T-helper 1 cell (primary cell): Measurements from ENCODE around the gene EYA3.
"Not testable (repeated sequence)": the region's sequence is repeated elsewhere in the genome, so short reads cannot be mapped to it uniquely, and the experiment has no call there.

ENCODE experiments used
- DNase-seq, 5 donors: peaks; one replicate each; pipeline ENCODE4 v3.0.0-alpha.2; 2012 to 2020

EYA3 gene

DNA sequence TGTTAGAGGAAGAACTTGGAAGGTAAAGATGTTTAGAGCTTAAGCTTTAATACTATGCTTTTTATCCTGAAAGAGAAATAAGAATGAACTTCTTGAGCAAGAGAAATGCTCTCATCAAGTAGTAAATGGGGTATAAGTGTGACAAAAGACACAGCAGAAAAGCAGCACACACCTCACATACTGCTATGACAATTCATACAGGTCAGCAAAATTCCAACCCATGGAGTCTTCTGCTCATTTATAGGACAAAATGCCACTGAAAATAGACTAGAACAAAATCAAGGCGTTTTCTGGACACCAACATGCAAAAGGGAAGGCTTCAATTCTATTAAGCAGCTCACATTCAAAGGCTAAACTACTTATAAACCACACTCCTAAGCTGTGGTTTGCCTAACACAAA, 61.2 kb downstream of the EYA3 start:
- no peak for DNase-seq

DNA sequence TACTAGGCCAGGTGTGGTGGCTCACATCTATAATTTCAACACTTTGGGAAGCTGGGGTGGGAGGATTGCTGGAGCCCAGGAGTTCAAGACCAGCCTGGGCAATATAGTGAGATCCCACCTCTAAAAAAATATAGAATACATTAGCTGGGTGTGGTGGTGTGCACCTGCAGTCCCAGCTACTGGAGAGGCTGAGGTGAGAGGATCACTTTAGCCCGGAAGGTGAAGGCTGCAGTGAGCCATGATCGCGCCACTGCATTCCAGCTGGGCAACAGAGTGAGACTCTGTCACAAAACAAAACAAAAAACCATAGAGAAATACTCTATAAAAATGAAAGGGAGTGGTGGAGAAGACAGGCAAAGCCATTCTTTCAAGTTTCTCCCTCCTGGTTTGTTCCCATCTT, 62.1 kb downstream of the EYA3 start:
- no peak for DNase-seq

DNA sequence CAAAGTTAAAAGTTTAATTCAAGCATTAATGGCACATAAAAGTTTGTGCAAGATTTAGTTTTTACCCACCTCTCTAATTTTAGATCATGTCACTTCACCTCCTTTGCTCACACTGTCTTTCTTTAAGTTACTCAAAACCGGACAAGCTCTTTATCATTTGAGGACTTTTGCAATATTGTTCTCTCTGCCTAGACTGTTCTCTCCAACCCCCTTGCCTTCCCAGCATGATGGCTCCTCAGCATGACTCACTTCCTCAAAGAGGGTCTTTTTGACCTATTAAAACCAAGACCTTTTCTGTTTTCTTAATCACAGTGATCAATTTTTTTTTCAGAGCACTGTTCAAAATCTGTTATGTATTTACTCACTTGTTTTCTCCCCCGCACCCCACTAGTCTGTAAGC, 67.3 kb downstream of the EYA3 start:
- no peak for DNase-seq

DNA sequence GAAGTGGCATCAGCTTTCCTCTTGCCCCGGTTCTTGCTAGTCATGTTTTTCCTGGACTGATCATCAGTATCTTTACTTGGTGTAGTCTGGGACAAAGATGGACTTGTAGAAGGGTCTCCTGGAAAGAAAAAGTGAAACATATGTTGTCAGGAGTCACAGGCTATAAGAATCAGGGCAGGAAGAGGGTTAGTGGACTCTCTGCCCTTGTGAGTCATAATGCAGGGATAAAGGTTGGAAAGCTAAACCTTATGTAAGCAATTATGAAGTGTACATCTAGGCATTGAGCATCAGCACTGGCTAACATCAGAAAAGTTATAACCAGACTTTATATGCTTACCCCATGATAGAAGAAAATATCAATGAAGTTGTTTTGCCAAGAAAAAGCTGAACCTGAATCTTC, 77.4 kb downstream of the EYA3 start:
- no peak for DNase-seq

DNA sequence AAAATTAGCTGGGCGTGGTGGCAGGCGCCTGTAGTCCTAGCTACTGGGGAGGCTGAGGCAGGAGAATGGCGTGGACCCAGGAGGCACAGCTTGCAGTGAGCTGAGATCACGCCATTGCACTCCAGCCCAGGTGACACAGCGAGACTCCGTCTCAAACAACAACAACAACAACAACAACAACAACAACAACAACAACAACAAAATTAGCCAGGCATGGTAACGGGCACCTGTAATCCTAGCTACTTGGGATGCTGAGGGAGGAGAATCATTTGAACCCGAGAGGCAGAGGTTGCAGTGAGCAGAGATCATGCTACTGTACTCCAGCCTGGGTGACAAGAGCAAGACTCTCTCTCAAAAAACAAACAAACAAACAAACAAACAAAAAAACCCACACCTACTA, 85.3 kb downstream of the EYA3 start:
- not testable (repeated sequence) for DNase-seq

DNA sequence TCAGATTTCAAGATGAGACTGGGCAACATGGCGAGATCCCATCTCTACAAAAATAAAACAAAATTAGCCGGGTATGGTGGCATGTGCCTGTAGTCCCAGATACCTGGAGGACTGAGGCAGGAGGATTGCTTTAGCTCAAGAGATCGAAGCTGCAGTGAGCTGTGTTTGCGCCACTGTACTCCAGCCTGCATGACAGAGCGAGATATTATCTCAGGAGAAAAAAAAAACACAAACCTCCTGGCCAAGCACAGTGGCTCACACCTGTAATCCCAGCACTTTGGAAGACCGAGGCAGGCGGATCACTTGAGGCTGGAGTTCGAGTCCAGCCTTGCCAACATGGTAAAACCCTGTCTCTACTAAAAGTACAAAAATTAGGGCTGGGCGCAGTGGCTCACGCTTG, 85.8 kb downstream of the EYA3 start:
- no peak for DNase-seq

DNA sequence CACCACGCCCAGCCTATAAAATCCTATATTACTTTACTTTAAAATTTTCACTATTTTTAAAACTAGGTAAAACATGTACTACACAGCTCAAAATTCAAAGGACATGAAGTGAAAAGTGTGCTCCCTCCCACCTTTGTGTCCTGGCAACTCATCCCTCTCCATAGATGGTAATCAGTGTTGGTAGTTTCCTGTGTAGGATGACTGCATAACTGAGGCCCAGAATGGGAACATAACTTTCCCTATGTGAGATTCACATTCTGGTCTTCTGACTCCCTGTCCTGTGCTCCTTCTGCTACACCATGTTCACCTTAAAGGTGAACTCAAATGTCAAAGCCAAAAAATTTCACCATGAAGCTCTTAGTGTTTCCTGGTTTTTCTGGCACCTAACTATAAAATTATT, 89.4 kb downstream of the EYA3 start:
- no peak for DNase-seq

DNA sequence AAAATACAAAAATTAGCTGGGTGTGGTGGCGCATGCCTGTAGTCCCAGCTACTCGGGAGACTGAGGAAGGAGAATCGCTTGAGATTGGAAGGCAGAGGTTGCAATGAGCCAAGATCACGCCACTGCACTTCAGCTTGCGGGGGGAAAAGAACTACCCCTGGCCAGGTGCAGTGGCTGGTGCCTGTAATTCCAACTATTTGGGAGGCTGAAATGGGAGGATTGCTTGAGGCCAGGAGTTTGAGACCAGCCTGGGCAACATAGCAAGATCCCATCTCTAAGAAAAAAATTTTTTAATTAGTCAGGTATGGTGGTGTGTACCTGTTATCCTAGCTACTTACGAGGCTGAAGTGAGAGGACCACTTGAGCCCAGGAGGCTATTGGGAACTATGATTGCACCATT, 93.9 kb downstream of the EYA3 start:
- not testable (repeated sequence) for DNase-seq

DNA sequence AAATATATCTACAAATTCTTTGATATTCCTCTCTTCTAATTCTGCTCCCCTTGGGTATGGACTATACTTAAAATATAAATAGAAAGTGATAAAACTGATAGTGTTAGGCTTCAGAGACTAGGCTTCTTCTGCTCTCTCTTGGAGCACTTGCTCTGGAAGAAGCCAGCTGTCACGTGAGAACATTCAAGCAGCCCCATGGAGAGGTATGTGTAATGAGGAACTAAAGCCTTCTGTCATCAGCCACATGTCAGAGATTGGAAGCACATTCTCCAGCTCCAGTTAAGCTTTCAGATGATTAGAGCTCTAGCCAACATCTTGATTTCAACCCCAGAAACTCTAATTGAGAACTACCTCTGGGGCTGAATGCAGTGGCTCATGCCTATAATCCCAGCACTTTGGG, 94.3 kb downstream of the EYA3 start:
- DNase-seq: no peak

DNA sequence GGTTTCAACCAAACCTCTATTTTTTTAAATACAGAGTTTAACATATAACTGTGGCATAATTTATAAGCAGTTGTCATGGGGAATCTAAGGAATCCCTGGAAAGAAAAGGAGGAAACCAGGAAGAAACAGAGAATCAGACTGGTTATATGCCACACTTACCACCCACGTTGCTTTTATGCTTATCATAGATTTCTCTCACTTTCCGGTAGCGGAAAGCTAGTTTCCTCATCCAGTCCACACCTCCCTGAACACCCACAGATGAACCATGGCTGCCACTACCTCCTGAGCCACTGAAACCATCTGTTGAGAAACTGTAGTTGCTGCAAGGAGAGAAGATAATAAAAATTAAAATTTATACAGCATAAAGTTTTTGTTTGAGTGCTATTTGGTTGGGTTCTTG, 95.2 kb downstream of the EYA3 start:
- peak in 2 of 5 donors; percentile 15 to 40 for DNase-seq

DNA sequence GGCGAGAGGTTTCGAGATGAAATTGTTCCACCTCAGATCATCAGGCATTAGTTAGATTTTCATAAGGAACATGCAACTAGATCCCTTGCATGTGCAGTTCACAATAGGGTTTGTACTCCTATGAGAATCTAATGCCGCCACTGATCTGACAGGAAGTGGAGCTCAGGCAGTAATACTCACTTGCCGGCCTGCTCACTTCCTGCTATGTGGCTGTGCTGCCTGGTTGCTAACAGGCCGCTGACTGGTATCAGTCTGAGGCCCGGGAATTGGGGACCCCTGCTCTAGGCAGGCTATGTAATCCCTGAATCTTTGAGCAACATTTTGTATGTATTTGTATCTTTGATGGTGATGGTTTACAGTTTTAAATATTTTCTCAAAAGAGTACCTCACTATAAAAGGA, 96.1 kb downstream of the EYA3 start:
- DNase-seq: peak in 4 of 5 donors; percentile 23 to 70 (median 40)

DNA sequence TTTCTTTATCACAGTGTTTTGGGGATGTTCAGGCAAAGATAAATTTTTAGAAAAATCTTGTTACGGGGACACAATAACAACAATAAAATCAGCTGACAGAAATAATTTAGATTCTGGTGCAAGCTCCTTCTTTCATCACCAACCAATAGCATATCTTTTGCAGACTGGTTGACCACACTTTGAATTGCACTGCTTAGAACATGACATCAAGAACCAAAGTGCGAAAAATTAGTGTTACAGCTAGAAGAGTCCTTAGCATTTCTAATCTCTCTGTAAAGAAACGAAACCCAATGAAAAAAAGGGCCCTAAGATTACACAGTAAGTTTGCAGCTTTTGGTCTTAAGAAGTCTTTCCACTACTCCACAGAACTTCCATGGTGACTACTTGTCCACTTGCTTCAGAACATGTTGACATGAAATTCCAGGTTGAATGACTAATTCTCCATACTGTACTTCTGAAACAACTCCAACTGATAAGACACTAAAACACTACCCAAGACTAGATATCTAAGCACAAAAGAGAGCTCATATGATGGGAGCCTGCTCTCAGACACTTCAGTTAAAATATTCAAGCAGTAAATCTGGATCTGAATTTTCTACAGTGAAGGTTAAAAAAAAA, 97.4 kb downstream of the EYA3 start:
- no peak for DNase-seq

DNA sequence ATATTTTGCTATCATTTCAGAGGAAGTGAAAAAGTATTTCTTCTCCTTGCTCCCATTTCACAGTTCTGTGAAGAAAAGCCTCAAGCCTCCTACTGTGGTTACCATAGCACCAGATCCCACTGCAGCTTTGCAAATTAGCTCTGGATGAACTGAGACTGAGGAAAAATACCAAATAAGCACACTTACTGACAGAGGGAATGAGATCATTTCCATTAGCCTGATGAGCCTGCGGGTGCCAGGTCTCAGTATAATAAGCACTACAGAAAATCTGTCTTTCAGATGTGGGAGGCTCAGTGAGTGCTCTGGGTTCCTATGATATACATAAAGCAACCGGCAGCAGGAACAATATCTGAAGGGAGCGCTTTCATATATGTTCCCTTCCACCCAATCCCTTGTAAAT, 107.3 kb downstream of the EYA3 start:
- no peak for DNase-seq

DNA sequence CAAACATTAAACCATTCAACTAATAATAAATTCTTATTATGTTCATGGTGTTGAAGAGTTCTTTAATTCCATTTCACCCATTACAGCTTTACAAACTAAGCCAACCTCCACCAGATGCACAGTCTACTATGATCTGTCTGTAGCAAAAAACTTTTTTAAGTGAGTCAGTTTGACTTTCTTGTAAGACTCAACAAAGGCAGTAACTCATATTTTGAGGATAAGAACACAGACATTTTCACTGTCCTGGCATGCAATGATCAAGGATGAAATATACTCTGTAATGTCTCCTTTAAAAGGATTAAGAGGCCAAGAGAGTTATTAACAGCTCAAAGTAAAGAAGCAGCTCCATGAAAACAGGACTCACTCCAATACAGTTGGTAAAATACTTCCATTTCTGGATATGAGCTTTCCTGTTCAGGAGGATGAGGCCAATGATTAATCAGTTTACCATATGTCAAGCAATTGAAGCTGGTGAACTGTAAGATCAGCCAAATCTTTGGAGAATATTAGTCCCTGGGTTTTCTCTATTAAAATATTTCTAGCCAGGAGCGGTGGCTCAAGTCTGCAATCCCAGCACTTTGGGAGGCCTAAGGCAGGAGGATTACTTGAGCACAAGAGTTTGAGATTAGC, 108.1 kb downstream of the EYA3 start:
- DNase-seq: no peak

DNA sequence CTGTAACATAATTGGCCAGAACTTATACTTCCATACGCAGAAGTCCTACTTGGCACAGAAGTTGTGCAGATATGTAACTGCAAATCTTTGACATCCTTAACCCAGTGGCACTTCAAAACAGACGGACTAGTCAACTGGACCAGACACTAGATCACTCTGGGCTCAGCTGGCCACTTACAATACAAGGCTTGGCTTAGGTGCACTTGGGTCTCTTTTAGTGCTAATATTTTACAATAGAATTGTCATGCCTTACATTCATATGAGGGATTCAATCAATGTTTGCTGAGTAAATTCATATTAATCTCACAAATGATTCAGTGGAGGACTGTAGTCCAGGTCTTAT, 108.6 kb downstream of the EYA3 start:
- no peak for DNase-seq

DNA sequence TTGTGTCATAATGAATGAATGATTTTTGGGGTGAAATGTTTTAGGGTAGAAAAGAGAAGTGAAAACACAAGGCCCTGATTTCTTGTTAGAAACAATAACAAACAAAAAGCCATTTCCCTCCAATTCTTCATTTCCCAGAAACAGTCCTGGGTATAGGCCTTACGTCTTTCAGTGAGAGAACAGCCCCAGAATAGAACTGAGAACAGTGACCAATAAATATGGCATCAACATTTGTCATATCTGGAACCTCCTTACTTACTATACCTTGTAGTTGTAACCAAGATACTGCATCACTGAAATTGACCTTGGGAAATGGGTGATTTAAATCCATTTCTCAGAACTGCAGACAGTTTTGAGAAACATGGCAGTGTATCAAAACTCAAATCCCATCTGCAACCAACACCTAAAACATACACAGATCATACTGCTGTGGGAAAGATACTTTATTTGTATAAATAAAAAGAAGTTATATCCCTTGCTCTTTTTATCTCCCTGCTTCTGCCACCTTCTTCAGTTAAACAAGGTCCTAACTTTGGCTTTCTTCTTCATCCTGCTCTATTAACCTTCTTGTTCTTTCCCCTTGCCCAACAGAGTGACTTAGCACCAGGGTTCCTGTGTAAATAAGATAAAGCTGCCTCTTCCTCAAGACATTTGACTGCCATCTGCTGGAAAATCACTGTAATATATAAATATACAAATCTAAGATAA, 109.1 kb downstream of the EYA3 start:
- DNase-seq: peak in 2 of 5 donors; percentile 11 to 68

DNA sequence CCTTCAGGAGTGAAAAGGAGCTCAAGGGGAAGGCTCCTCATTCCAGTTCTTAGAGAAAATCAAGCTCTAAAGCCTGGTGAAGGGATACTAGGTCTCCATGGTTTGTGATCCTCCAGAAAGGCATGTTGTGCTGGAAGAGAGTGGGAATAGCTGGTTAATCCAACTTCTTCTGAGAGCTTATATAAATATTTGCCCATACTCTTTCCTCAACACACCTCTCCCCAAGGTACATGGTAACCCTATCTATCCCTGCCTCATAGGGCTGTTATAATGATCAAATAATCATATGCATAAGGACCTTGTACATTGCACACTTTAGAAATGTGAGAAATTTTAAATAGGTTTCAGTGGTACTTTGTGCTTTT, 114.0 kb downstream of the EYA3 start:
- no peak for DNase-seq

DNA sequence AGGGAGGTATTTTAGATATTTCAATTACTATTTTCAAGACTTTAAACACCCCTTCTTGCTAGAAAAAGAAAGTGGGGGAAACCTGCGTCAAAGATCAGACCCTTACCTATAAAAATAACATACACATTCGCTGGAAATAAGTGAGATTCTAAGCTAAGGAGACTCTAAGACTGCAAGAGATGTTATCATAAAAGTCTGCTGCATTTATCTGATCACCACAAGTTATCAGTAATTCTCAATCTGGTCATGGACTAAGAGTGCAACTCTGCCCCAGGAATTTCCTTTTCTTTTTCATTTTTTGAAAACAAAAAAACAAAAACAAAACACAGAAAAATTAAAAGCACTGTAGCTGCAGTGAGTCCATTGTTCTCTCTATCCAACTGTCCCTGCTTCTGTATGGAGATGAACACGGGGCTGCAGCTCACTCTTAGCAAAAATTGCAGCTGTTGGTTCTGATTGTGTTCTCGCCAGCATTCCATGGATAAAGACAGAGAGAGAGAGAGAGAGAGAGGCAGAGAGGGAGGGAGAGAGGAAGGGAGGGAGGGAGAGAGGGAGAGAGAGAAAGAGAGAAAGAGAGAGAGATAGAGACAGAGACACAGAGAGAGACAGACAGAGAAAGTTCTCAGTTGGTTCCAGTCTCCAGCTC, 114.5 kb downstream of the EYA3 start:
- DNase-seq: no peak

DNA sequence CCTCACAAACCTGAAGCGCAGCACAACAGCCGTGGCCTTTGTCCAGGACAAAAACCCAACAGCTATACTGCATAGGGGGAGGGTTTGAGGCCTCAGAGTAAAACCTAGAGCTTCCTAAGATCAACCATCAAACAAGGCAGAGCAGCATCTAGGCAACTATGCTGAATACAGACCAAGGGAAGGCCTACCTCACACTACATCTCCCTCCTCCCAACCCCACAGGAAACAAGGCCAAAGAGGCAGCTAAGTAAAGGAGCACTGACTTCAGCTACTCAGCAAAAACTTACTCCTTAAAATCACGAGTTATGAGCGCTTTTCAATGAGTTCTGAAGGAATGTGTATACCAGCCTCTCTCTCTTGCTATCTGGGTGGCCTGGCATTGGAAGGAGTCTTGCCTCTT, 116.3 kb downstream of the EYA3 start:
- no peak for DNase-seq

DNA sequence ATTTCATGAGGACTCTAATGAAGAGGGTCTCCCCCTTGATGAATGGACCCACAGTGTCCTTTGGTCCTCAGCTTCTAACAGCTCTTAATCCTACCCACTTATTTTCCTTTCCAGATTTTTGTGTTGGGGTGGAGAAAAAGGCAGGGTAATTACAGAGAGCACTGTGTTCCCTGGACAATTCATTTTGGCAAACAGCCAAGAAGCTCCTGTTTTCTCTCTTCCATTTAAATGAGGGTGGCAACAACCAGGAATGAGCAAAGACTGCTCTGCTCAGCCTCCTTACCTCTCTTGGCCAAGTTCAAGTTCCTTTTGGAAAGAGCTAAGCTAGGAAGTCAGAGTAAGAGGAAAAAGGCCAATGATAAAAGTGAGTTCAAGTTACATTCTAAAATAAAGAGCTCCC, 116.7 kb downstream of the EYA3 start:
- no peak for DNase-seq

DNA sequence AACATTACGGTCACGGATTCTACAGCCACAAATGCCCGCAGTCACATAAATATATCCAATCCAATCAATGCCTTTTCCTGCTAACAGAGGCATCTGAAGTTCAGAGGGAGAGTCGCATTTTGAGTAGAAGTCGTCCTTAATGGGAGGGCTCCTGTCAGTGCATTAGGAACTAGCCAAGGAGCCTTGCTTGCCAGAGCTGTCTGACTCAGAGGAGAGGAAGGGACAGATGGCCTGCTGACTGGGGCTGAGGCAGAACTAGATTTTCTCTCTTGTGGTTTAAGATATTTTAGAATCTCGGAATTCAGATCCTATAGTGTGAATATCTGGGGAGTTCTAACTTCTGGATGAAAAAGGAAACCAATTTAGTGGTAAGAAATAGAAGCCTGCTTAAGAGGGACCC, 118.0 kb downstream of the EYA3 start:
- DNase-seq: no peak

DNA sequence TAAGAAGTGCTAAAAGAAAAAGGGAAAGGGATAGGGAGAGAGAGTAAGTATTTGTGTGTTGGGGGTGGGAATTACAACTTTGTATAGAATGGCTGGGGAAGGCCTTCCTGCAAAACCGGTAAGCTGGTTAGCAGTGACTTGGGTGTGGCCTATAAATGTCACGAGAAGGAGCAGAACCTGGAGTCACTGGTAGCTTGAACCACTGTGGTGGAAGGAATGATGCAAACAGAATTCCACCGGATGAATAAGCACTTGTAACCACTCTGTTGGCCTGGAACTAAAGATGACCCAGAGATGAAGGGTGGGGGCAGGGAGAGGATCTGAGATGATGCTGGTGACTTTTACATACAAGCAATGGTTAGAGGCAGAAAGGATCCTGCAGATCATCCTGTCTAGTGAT, 119.7 kb downstream of the EYA3 start:
- no peak for DNase-seq

DNA sequence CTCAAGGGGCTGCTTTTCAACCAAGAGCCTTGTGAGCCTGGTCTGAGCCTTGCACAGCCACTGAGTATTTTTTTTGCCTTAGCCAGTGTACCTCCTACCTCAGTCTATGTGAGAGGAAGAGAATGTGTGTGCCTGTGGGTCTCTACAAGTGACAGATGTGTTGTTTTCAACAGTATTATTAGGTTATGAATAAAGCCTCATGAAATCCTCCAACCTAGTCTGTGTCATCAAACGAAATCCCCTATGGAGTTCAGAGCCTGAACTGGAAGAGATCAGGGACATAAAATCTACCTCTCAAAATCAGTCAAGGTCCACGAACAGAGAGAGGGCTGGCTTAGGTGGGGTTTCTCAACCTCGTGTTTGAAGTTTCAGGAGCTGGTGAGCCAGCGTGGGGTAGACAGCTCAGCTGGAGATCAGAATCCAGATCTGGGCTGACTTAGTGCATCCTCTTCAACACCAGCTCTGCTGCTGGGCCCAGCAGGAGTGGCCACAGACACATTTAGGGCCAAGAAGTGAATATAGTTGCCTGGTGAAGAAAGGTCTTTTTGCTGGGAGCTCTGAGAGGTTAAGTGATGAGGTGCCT, 120.4 kb downstream of the EYA3 start:
- no peak for DNase-seq
